ENCODE data around the gene SREK1.

SREK1 gene, protein sequence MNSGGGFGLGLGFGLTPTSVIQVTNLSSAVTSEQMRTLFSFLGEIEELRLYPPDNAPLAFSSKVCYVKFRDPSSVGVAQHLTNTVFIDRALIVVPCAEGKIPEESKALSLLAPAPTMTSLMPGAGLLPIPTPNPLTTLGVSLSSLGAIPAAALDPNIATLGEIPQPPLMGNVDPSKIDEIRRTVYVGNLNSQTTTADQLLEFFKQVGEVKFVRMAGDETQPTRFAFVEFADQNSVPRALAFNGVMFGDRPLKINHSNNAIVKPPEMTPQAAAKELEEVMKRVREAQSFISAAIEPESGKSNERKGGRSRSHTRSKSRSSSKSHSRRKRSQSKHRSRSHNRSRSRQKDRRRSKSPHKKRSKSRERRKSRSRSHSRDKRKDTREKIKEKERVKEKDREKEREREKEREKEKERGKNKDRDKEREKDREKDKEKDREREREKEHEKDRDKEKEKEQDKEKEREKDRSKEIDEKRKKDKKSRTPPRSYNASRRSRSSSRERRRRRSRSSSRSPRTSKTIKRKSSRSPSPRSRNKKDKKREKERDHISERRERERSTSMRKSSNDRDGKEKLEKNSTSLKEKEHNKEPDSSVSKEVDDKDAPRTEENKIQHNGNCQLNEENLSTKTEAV

DNA sequence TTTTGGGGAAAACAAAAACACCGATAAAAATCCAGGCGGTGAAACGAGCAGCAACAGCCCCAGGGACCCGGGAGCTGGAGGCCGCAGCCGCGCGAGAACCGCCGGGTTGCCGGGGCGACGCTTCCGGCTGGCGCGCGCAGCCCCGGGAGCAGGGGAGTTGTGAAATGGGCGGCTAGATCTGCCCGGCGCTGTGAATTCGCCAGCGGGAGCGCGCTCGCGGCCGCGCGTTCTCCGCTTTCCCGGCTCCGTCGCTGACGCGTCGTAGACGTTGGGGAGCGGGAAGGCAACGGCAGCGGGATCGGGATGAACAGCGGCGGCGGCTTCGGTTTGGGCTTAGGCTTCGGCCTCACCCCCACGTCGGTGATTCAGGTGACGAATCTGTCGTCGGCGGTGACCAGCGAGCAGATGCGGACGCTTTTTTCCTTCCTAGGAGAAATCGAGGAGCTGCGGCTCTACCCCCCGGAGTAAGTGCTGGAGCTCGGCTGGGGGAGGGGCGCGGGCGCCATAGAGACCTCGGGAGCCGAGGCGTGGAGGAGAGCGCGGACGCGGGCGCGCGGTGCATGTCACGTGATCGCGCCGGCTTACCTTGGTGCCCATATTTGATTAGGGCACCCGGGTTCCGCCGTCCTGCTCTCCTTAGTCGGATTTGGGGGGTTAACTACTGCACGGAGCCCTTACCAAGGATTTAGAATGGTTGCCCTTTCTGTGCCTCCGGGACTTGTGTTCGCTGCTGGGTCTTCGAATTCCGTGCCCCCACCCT, at the start of gene SREK1:
SREK1 (plus strand) TSS at position 227 of the 760 bp plus-strand sequence; CDS start at position 304, 77 bp downstream.
- Histone ChIP-seq H3K4me3 (IDR thresholded peaks at IDR 0.05; ENCODE audit: insufficient read depth, low read depth, low read length) (no peak within 1 kb of the TSS), H3K27me3 (ENCODE audit: insufficient read depth, low read depth) (no peaks in the 10 kb centered on the region), H3K4me2 (peak within 1 kb of the TSS; percentile 99), H3K79me2 (ENCODE audit: insufficient read depth, low read depth) (peaks cover 47% of the 10 kb centered on the region), H3K27ac (peak within 1 kb of the TSS; percentile 87), H3K9ac (peak within 1 kb of the TSS; percentile 92), H2AFZ (ENCODE audit: low read depth) (peak within 1 kb of the TSS; percentile 91), H4K20me1 (ENCODE audit: insufficient read depth) (peaks cover 4% of the 10 kb centered on the region; the same call in 1 of the 2 replicates), H3K36me3 (ENCODE audit: insufficient read depth) (no peaks in the 10 kb centered on the region), H3K4me1 (ENCODE audit: low read depth, poor library complexity, severe bottlenecking) (peaks cover 39% of the 10 kb centered on the region)
- TF ChIP-seq, protein P1, sequence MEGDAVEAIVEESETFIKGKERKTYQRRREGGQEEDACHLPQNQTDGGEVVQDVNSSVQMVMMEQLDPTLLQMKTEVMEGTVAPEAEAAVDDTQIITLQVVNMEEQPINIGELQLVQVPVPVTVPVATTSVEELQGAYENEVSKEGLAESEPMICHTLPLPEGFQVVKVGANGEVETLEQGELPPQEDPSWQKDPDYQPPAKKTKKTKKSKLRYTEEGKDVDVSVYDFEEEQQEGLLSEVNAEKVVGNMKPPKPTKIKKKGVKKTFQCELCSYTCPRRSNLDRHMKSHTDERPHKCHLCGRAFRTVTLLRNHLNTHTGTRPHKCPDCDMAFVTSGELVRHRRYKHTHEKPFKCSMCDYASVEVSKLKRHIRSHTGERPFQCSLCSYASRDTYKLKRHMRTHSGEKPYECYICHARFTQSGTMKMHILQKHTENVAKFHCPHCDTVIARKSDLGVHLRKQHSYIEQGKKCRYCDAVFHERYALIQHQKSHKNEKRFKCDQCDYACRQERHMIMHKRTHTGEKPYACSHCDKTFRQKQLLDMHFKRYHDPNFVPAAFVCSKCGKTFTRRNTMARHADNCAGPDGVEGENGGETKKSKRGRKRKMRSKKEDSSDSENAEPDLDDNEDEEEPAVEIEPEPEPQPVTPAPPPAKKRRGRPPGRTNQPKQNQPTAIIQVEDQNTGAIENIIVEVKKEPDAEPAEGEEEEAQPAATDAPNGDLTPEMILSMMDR (conservative IDR thresholded peaks at IDR 0.05; ENCODE audit: low read depth, low read length), result no peak

DNA sequence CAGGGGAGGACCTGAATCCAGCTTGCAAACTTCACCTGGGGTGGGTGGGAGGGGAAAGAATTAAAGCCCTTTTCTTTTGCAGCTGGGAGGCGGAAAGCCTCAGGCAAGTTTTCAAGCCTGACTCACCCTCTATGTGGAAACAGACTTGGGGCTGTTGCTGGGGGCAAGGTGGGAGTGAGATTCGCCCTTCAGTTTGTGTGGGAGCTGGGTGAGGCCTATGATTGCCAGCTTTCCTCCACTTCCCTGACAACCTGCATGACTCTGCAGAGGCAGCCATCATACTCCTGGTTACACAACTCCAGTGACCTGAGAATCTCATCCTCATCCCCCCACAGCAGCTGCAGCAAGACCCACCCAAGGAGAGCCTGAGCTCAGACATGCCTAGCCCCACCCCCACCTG, 43.2 kb upstream of the SREK1 start:
- Histone ChIP-seq H3K27me3 (ENCODE audit: insufficient read depth, low read depth) (no peaks in the 10 kb centered on the region), H3K36me3 (ENCODE audit: insufficient read depth) (no peaks in the 10 kb centered on the region), H3K79me2 (ENCODE audit: insufficient read depth, low read depth) (no peaks in the 10 kb centered on the region), H3K4me1 (ENCODE audit: low read depth, poor library complexity, severe bottlenecking) (no peaks in the 10 kb centered on the region), H2AFZ (ENCODE audit: low read depth) (no peak overlapping the region), H4K20me1 (ENCODE audit: insufficient read depth) (no peaks in the 10 kb centered on the region), H3K4me2 (no peak overlapping the region), H3K27ac (no peak overlapping the region), H3K9ac (no peak overlapping the region), H3K4me3 (IDR thresholded peaks at IDR 0.05; ENCODE audit: insufficient read depth, low read depth, low read length) (no peak overlapping the region)
- TF ChIP-seq, protein P1 (conservative IDR thresholded peaks at IDR 0.05; ENCODE audit: low read depth, low read length), result no peak

DNA sequence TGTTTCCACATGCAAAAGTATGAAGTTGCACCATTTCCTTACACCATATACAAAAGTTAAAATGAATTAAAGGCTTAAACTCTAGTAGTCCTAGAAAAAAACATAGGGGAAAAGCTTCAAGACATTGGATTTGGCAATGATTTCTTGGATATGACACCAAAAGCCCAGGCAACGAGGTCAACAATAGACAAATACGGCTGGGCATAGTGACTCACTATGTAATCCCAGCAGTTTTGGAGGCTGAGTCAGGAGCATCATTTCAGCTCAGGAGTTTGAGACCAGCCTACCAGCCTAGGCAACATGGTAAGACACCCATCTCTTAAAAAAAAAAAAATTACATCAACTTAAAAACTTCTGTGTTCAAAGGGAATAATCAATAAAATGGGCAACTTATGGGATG, 30.9 kb upstream of the SREK1 start:
- Histone ChIP-seq H3K4me3 (IDR thresholded peaks at IDR 0.05; ENCODE audit: insufficient read depth, low read depth, low read length) (no peak overlapping the region), H3K79me2 (ENCODE audit: insufficient read depth, low read depth) (no peaks in the 10 kb centered on the region), H3K36me3 (ENCODE audit: insufficient read depth) (no peaks in the 10 kb centered on the region), H3K9ac (no peak overlapping the region), H3K27ac (no peak overlapping the region), H3K4me1 (ENCODE audit: low read depth, poor library complexity, severe bottlenecking) (no peaks in the 10 kb centered on the region), H4K20me1 (ENCODE audit: insufficient read depth) (no peaks in the 10 kb centered on the region), H3K27me3 (ENCODE audit: insufficient read depth, low read depth) (no peaks in the 10 kb centered on the region), H3K4me2 (no peak overlapping the region), H2AFZ (ENCODE audit: low read depth) (no peak overlapping the region)
- TF ChIP-seq, protein P1 (conservative IDR thresholded peaks at IDR 0.05; ENCODE audit: low read depth, low read length), result no peak

GRCh38 chr5:66118304-66118703, 25.8 kb upstream of the SREK1 start:
- Histone ChIP-seq H3K36me3 (ENCODE audit: insufficient read depth) (no peaks in the 10 kb centered on the region), H4K20me1 (ENCODE audit: insufficient read depth) (no peaks in the 10 kb centered on the region), H3K27ac (no peak overlapping the region), H3K4me3 (IDR thresholded peaks at IDR 0.05; ENCODE audit: insufficient read depth, low read depth, low read length) (no peak overlapping the region), H3K4me1 (ENCODE audit: low read depth, poor library complexity, severe bottlenecking) (no peaks in the 10 kb centered on the region), H3K9ac (no peak overlapping the region), H2AFZ (ENCODE audit: low read depth) (no peak overlapping the region), H3K79me2 (ENCODE audit: insufficient read depth, low read depth) (no peaks in the 10 kb centered on the region), H3K27me3 (ENCODE audit: insufficient read depth, low read depth) (no peaks in the 10 kb centered on the region), H3K4me2 (no peak overlapping the region)
- TF ChIP-seq, protein P1 (conservative IDR thresholded peaks at IDR 0.05; ENCODE audit: low read depth, low read length), result no peak
